Activated T-helper 1 cell treated with anti-CD3 and anti-CD28 coated beads, Interleukin-12 subunit alpha, Interleukin-12 subunit beta, Interleukin-2, Interleukin-4 antibody, amounts not matched to agents 30 ng/mL and 10 ng/mL and 1 ng/mL, durations not matched to agents 14 hours and 24 hours and 36 hours (primary cell): Measurements from ENCODE around the gene DMAC2. TPM values are rescaled to one million over a fixed set of nuclear protein-coding genes. Genes with fewer than 3 reads are reported as not detected.
A peak's percentile ranks its signal among the peaks of the same experiment; 100 is the strongest.
"Not testable (repeated sequence)": the region's sequence is repeated elsewhere in the genome, so short reads cannot be mapped to it uniquely, and the experiment has no call there.

Experiments
- DNase-seq: peaks from one replicate; pipeline ENCODE4 v3.0.0; 2021; ENCODE audit warnings: low spot score
- H3K27ac Mint-ChIP-seq: one replicate; pipeline ENCODE4 v1.8.0; 2021; ENCODE audit warnings: mild to moderate bottlenecking, mixed read lengths
- H3K27me3 Mint-ChIP-seq: one replicate; pipeline ENCODE4 v1.8.0; 2022; ENCODE audit warnings: mild to moderate bottlenecking, moderate library complexity, mixed read lengths; ENCODE audit not compliant: insufficient read depth
- H3K36me3 Mint-ChIP-seq: one replicate; pipeline ENCODE4 v1.8.0; 2021; ENCODE audit warnings: low read depth, mixed read lengths
- H3K4me1 Mint-ChIP-seq: one replicate; pipeline ENCODE4 v1.8.0; 2021; ENCODE audit warnings: low read depth, mixed read lengths
- H3K4me3 Mint-ChIP-seq: one replicate; pipeline ENCODE4 v1.8.0; 2021; ENCODE audit warnings: mild to moderate bottlenecking, moderate library complexity, mixed read lengths
- H3K9me3 Mint-ChIP-seq: one replicate; pipeline ENCODE4 v1.8.0; 2021; ENCODE audit warnings: mixed read lengths
- intact Hi-C: fragments of 100-400 bp; cut with micrococcal nuclease; formaldehyde crosslinking; loops from one replicate; pipeline ENCODE4 v1.15.1; 2024
- total RNA-seq: library from RNA; stranded (reverse); gene quantifications from 2 replicates; pipeline ENCODE4 v1.2.3, GENCODE V29; 2022

The DMAC2 gene
- total RNA-seq, 1 donor from 2014 or later, result 57.3 TPM

GRCh38 chr19:41411968-41412265 is 27.8 kb downstream of the DMAC2 start:
- Mint-ChIP-seq H3K27ac (no peak overlapping the region), H3K4me3 (no peak overlapping the region), H3K36me3 (peaks cover 13% of the 10 kb centered on the region), H3K27me3 (no peaks in the 10 kb centered on the region), H3K9me3 (no peaks in the 10 kb centered on the region), H3K4me1 (no peaks in the 10 kb centered on the region)
- intact Hi-C loops, result no loop called here
- DNase-seq, result no peak

- Mint-ChIP-seq H3K4me1 (no peaks in the 10 kb centered on the region), H3K9me3 (no peaks in the 10 kb centered on the region), H3K27ac (no peak overlapping the region), H3K4me3 (no peak overlapping the region), H3K27me3 (no peaks in the 10 kb centered on the region), H3K36me3 (peaks cover 13% of the 10 kb centered on the region)
- DNase-seq, result no peak
- intact Hi-C loops, result no loop called here
Measured at GRCh38 chr19:41411100-41411967, 28.4 kb downstream of the DMAC2 start.

GRCh38 chr19:41410336-41411054 is 29.2 kb downstream of the DMAC2 start:
- H3K27ac Mint-ChIP-seq, result no peak overlapping the region
- intact Hi-C loops, result no loop called here
- peaks cover 13% of the 10 kb centered on the region for H3K36me3 Mint-ChIP-seq
- no peak overlapping the region for H3K4me3 Mint-ChIP-seq
- no peaks in the 10 kb centered on the region for H3K27me3 Mint-ChIP-seq
- H3K9me3 Mint-ChIP-seq, result no peaks in the 10 kb centered on the region
- H3K4me1 Mint-ChIP-seq, result no peaks in the 10 kb centered on the region
- DNase-seq, result no peak

- Mint-ChIP-seq H3K4me1 (no peaks in the 10 kb centered on the region), H3K36me3 (peaks cover 10% of the 10 kb centered on the region), H3K4me3 (no peak overlapping the region), H3K9me3 (no peaks in the 10 kb centered on the region), H3K27me3 (no peaks in the 10 kb centered on the region), H3K27ac (no peak overlapping the region)
- DNase-seq, result no peak
- intact Hi-C loops, result no loop called here
Measured at GRCh38 chr19:41409288-41409687, 30.4 kb downstream of the DMAC2 start.

GRCh38 chr19:41408846-41409245 is 30.9 kb downstream of the DMAC2 start:
- H3K36me3 Mint-ChIP-seq, H3K27me3 Mint-ChIP-seq, H3K27ac Mint-ChIP-seq, DNase-seq, H3K4me3 Mint-ChIP-seq, H3K4me1 Mint-ChIP-seq, intact Hi-C loops, H3K9me3 Mint-ChIP-seq: not testable (repeated sequence)

GRCh38 chr19:41408256-41408655 is 31.5 kb downstream of the DMAC2 start:
- Mint-ChIP-seq H3K36me3 (peaks cover 3% of the 10 kb centered on the region), H3K27ac (no peak overlapping the region), H3K9me3 (no peaks in the 10 kb centered on the region), H3K4me1 (no peaks in the 10 kb centered on the region), H3K27me3 (no peaks in the 10 kb centered on the region), H3K4me3 (no peak overlapping the region)
- DNase-seq, result no peak
- intact Hi-C loops, result no loop called here

- intact Hi-C loops, result no loop called here
Measured at GRCh38 chr19:41407271-41407670, 32.4 kb downstream of the DMAC2 start.

GRCh38 chr19:41405776-41406175 is 33.9 kb downstream of the DMAC2 start:
- no peaks in the 10 kb centered on the region for H3K4me1 Mint-ChIP-seq
- H3K4me3 Mint-ChIP-seq, result no peak overlapping the region
- no peak overlapping the region for H3K27ac Mint-ChIP-seq
- H3K36me3 Mint-ChIP-seq, result peaks cover 3% of the 10 kb centered on the region
- intact Hi-C loops, result no loop called here
- no peaks in the 10 kb centered on the region for H3K27me3 Mint-ChIP-seq
- no peak for DNase-seq
- no peaks in the 10 kb centered on the region for H3K9me3 Mint-ChIP-seq

More at GRCh38 chr19:41407271-41407670, 32.4 kb downstream of the DMAC2 start:
- Mint-ChIP-seq H3K9me3 (no peaks in the 10 kb centered on the region), H3K4me3 (no peak overlapping the region), H3K27me3 (no peaks in the 10 kb centered on the region), H3K4me1 (no peaks in the 10 kb centered on the region), H3K36me3 (peaks cover 5% of the 10 kb centered on the region), H3K27ac (no peak overlapping the region)
- DNase-seq, result no peak

GRCh38 chr19:41403181-41403970 is 36.3 kb downstream of the DMAC2 start:
- peaks cover 9% of the 10 kb centered on the region for H3K4me1 Mint-ChIP-seq
- intact Hi-C loops, result no loop called here
- no peak overlapping the region for H3K27ac Mint-ChIP-seq
- H3K4me3 Mint-ChIP-seq, result no peak overlapping the region
- DNase-seq, result no peak
- peaks cover 3% of the 10 kb centered on the region for H3K36me3 Mint-ChIP-seq
- H3K27me3 Mint-ChIP-seq, result no peaks in the 10 kb centered on the region
- no peaks in the 10 kb centered on the region for H3K9me3 Mint-ChIP-seq

GRCh38 chr19:41402010-41402409 is 37.7 kb downstream of the DMAC2 start:
- intact Hi-C loops, result no loop called here
- Mint-ChIP-seq H3K4me1 (peaks cover 12% of the 10 kb centered on the region), H3K36me3 (peaks cover 3% of the 10 kb centered on the region), H3K4me3 (no peak overlapping the region), H3K9me3 (no peaks in the 10 kb centered on the region), H3K27ac (no peak overlapping the region), H3K27me3 (no peaks in the 10 kb centered on the region)
- DNase-seq, result no peak

- no peak overlapping the region for H3K27ac Mint-ChIP-seq
Measured at GRCh38 chr19:41401483-41401882, 38.2 kb downstream of the DMAC2 start.

GRCh38 chr19:41399525-41399924 is 40.2 kb downstream of the DMAC2 start:
- no peak for DNase-seq
- H3K27ac Mint-ChIP-seq, result no peak overlapping the region
- intact Hi-C loops, result loop anchor here (5.0 kb wide), 3 partner anchors 92 to 198 kb away; no protein-coding TSS in a partner anchor
- H3K9me3 Mint-ChIP-seq, result no peaks in the 10 kb centered on the region
- peak overlapping the region; percentile 48 for H3K4me3 Mint-ChIP-seq
- H3K4me1 Mint-ChIP-seq, result peaks cover 28% of the 10 kb centered on the region
- no peaks in the 10 kb centered on the region for H3K27me3 Mint-ChIP-seq
- peaks cover 3% of the 10 kb centered on the region for H3K36me3 Mint-ChIP-seq

More at GRCh38 chr19:41401483-41401882, 38.2 kb downstream of the DMAC2 start:
- intact Hi-C loops, result no loop called here
- no peak for DNase-seq
- Mint-ChIP-seq H3K9me3 (no peaks in the 10 kb centered on the region), H3K4me3 (no peak overlapping the region), H3K4me1 (peaks cover 15% of the 10 kb centered on the region), H3K27me3 (no peaks in the 10 kb centered on the region), H3K36me3 (peaks cover 3% of the 10 kb centered on the region)

- intact Hi-C loops, result loop anchor here (5.0 kb wide), 3 partner anchors 92 to 198 kb away; no protein-coding TSS in a partner anchor
- H3K27ac Mint-ChIP-seq, result peak overlapping the region; percentile 67
- peaks cover 3% of the 10 kb centered on the region for H3K36me3 Mint-ChIP-seq
- peaks cover 28% of the 10 kb centered on the region for H3K4me1 Mint-ChIP-seq
- DNase-seq, result no peak
- H3K27me3 Mint-ChIP-seq, result no peaks in the 10 kb centered on the region
- H3K9me3 Mint-ChIP-seq, result no peaks in the 10 kb centered on the region
- peak overlapping the region; percentile 97 for H3K4me3 Mint-ChIP-seq
Measured at GRCh38 chr19:41399091-41399490, 40.6 kb downstream of the DMAC2 start.
